Smooth muscle cell (in vitro differentiated cells): ENCODE results near the gene SPINK4. TPM values are rescaled to one million over a fixed set of nuclear protein-coding genes. Genes with fewer than 3 reads are reported as not detected.

Experiments
- polyA plus RNA-seq: library from polyadenylated mRNA; unstranded; fragments of >200 nt; fragmentation: Nextera tagmentation; extraction: Ambion mirVana; gene quantifications from 2 replicates; pipeline ENCODE4 v1.2.1, GENCODE V29; 2016
- total RNA-seq: library from RNA; depleted of rRNA; stranded (reverse); fragments of >200 nt; gene quantifications from 2 replicates; pipeline ENCODE4 v1.2.3, GENCODE V29; 2014

Gene SPINK4
- total and polyA plus RNA-seq, 2 experiments from 2014 or later, result not detected

Other genes starting within 250 kb of the SPINK4 start
- 39.0 and 39.6 TPM in 2 replicates for gene APTX, start 238.5 kb upstream of the SPINK4 start, total RNA-seq
- gene APTX, start 238.5 kb upstream of the SPINK4 start, polyA plus RNA-seq, result 33.8 and 41.7 TPM in 2 replicates
- 151 and 161 TPM in 2 replicates for gene DNAJA1, start 214.9 kb upstream of the SPINK4 start, total RNA-seq
- gene DNAJA1, start 214.9 kb upstream of the SPINK4 start, polyA plus RNA-seq, result 141 and 152 TPM in 2 replicates
- gene SMU1, start 163.5 kb upstream of the SPINK4 start, total RNA-seq, result 17.4 and 18.8 TPM in 2 replicates
- gene SMU1, start 163.5 kb upstream of the SPINK4 start, polyA plus RNA-seq, result 13.7 and 15.1 TPM in 2 replicates
- 46.9 and 56.3 TPM in 2 replicates for gene B4GALT1, start 72.8 kb upstream of the SPINK4 start, total RNA-seq
- 49.2 and 49.3 TPM in 2 replicates for gene B4GALT1, start 72.8 kb upstream of the SPINK4 start, polyA plus RNA-seq
- gene BAG1, start 24.5 kb downstream of the SPINK4 start, total RNA-seq, result 34.1 and 39.9 TPM in 2 replicates
- gene BAG1, start 24.5 kb downstream of the SPINK4 start, polyA plus RNA-seq, result 43.3 and 56.4 TPM in 2 replicates
- gene CHMP5, start 24.9 kb downstream of the SPINK4 start, total RNA-seq, result 112 and 124 TPM in 2 replicates
- gene CHMP5, start 24.9 kb downstream of the SPINK4 start, polyA plus RNA-seq, result 85.9 and 99.3 TPM in 2 replicates
- gene NFX1, start 50.3 kb downstream of the SPINK4 start, total RNA-seq, result 19.3 and 20.5 TPM in 2 replicates
- 18.4 and 22.8 TPM in 2 replicates for gene NFX1, start 50.3 kb downstream of the SPINK4 start, polyA plus RNA-seq
- 0.76 TPM in 1 of 2 replicates, not detected in the other for gene AQP7, start 162.4 kb downstream of the SPINK4 start, total RNA-seq
- gene AQP7, start 162.4 kb downstream of the SPINK4 start, polyA plus RNA-seq, result 0.45 TPM in 1 of 2 replicates, not detected in the other
- 20.9 and 33.3 TPM in 2 replicates for gene AQP3, start 207.4 kb downstream of the SPINK4 start, total RNA-seq
- 29.3 and 30.8 TPM in 2 replicates for gene AQP3, start 207.4 kb downstream of the SPINK4 start, polyA plus RNA-seq
- 14.0 and 23.0 TPM in 2 replicates for gene NOL6, start 233.8 kb downstream of the SPINK4 start, total RNA-seq
- 19.8 and 23.4 TPM in 2 replicates for gene NOL6, start 233.8 kb downstream of the SPINK4 start, polyA plus RNA-seq